Parathyroid adenoma (tissue), 2 donors: ENCODE results near the gene UTS2B.

Experiments
- H2AFZ ChIP-seq: fragments of 300-600 bp; sonication (generic); one replicate; pipeline ENCODE4 v1.7.0; 2017; ENCODE audit warnings: antibody characterized with exemption, mild to moderate bottlenecking
- H3K27ac ChIP-seq: fragments of 300-600 bp; sonication (generic); one replicate; pipeline ENCODE4 v1.7.0; 2017
- H3K27me3 ChIP-seq: fragments of 300-600 bp; sonication (generic); one replicate; pipeline ENCODE4 v1.7.0; 2017; ENCODE audit warnings: low read length; ENCODE audit not compliant: control insufficient read depth, insufficient read depth
- H3K36me3 ChIP-seq: fragments of 300-600 bp; sonication (generic); one replicate; pipeline ENCODE4 v1.7.0; 2017; ENCODE audit warnings: low read length; ENCODE audit not compliant: control insufficient read depth, insufficient read depth
- H3K4me1 ChIP-seq: fragments of 300-600 bp; sonication (generic); one replicate; pipeline ENCODE4 v1.7.0; 2017; ENCODE audit warnings: control low read depth
- H3K4me2 ChIP-seq: fragments of 300-600 bp; sonication (generic); one replicate; pipeline ENCODE4 v1.7.0; 2017; ENCODE audit warnings: low read length
- H3K4me3 ChIP-seq: fragments of 300-600 bp; sonication (generic); one replicate; pipeline ENCODE4 v1.7.0; 2017; ENCODE audit warnings: low read depth, low read length
- H3K79me2 ChIP-seq: fragments of 300-600 bp; sonication (generic); one replicate; pipeline ENCODE4 v1.7.0; 2017; ENCODE audit warnings: control low read depth
- H3K9ac ChIP-seq: fragments of 300-600 bp; sonication (generic); one replicate; pipeline ENCODE4 v1.7.0; 2017; ENCODE audit warnings: mild to moderate bottlenecking
- H3K9me3 ChIP-seq: fragments of 300-600 bp; sonication (generic); one replicate; pipeline ENCODE4 v1.7.0; 2017; ENCODE audit warnings: low read length; ENCODE audit not compliant: control insufficient read depth
- CTCF ChIP-seq: fragments of 300-600 bp; sonication (generic); IDR thresholded peaks from one replicate; pipeline ENCODE4 v1.7.0; 2017; ENCODE audit warnings: antibody characterized with exemption, mild to moderate bottlenecking
- donor health status: primary hyperparathyroidism.

UTS2B gene

GRCh38 chr3:191338177-191338488 is 7.8 kb upstream of the UTS2B start:
- H3K4me1 ChIP-seq, result no peaks in the 10 kb centered on the region

GRCh38 chr3:191336833-191337232 is 6.5 kb upstream of the UTS2B start:
- Histone ChIP-seq H3K27ac (no peak overlapping the region), H3K79me2 (peaks cover 66% of the 10 kb centered on the region), H3K27me3 (no peaks in the 10 kb centered on the region), H3K9me3 (no peaks in the 10 kb centered on the region), H3K9ac (no peak overlapping the region), H3K4me2 (no peak overlapping the region), H3K36me3 (no peaks in the 10 kb centered on the region), H3K4me1 (peaks cover 3% of the 10 kb centered on the region), H2AFZ (no peak overlapping the region), H3K4me3 (no peak overlapping the region)
- no peak for TF ChIP-seq CTCF

More at GRCh38 chr3:191338177-191338488, 7.8 kb upstream of the UTS2B start:
- Histone ChIP-seq H3K27me3 (no peaks in the 10 kb centered on the region), H3K9ac (no peak overlapping the region), H3K4me3 (no peak overlapping the region), H3K79me2 (peaks cover 60% of the 10 kb centered on the region), H3K9me3 (no peaks in the 10 kb centered on the region), H3K4me2 (no peak overlapping the region), H2AFZ (no peak overlapping the region), H3K36me3 (no peaks in the 10 kb centered on the region), H3K27ac (no peak overlapping the region)
- no peak for TF ChIP-seq CTCF

GRCh38 chr3:191334346-191334893 is 4.1 kb upstream of the UTS2B start:
- Histone ChIP-seq H3K4me3 (no peak overlapping the region), H3K9me3 (no peaks in the 10 kb centered on the region), H3K9ac (no peak overlapping the region), H3K36me3 (no peaks in the 10 kb centered on the region), H3K4me2 (no peak overlapping the region), H3K27me3 (no peaks in the 10 kb centered on the region), H3K27ac (no peak overlapping the region), H3K79me2 (peaks cover 62% of the 10 kb centered on the region), H3K4me1 (peaks cover 10% of the 10 kb centered on the region), H2AFZ (no peak overlapping the region)
- no peak for TF ChIP-seq CTCF

GRCh38 chr3:191333298-191333880 is 3.1 kb upstream of the UTS2B start:
- Histone ChIP-seq H3K27me3 (no peaks in the 10 kb centered on the region), H3K79me2 (peaks cover 58% of the 10 kb centered on the region), H3K4me2 (no peak overlapping the region), H3K9me3 (no peaks in the 10 kb centered on the region), H3K27ac (no peak overlapping the region), H3K4me1 (peaks cover 10% of the 10 kb centered on the region), H3K36me3 (no peaks in the 10 kb centered on the region), H3K9ac (no peak overlapping the region), H2AFZ (no peak overlapping the region), H3K4me3 (no peak overlapping the region)
- TF ChIP-seq CTCF, result no peak

GRCh38 chr3:191331388-191331787 is 1.1 kb upstream of the UTS2B start:
- H3K27me3 ChIP-seq, result no peaks in the 10 kb centered on the region
- peaks cover 49% of the 10 kb centered on the region for H3K79me2 ChIP-seq
- H3K4me2 ChIP-seq, result peak overlapping the region; percentile 77
- H3K9me3 ChIP-seq, result no peaks in the 10 kb centered on the region
- H3K4me1 ChIP-seq, result peaks cover 10% of the 10 kb centered on the region
- H3K9ac ChIP-seq, result no peak overlapping the region
- H2AFZ ChIP-seq, result no peak overlapping the region
- TF ChIP-seq CTCF, result no peak
- no peaks in the 10 kb centered on the region for H3K36me3 ChIP-seq
- peak overlapping the region; percentile 79 for H3K4me3 ChIP-seq
- peak overlapping the region; percentile 78 for H3K27ac ChIP-seq
